GM18511 (cell line): ENCODE data around the gene FAM221B.

Source experiments
- ATAC-seq: cut with Tn5 transposase; IDR thresholded peaks from one replicate; pipeline ENCODE4 v1.9.1; 2021; ENCODE audit warnings: mild to moderate bottlenecking, moderate library complexity; ENCODE audit not compliant: unreplicated experiment

Gene FAM221B

DNA sequence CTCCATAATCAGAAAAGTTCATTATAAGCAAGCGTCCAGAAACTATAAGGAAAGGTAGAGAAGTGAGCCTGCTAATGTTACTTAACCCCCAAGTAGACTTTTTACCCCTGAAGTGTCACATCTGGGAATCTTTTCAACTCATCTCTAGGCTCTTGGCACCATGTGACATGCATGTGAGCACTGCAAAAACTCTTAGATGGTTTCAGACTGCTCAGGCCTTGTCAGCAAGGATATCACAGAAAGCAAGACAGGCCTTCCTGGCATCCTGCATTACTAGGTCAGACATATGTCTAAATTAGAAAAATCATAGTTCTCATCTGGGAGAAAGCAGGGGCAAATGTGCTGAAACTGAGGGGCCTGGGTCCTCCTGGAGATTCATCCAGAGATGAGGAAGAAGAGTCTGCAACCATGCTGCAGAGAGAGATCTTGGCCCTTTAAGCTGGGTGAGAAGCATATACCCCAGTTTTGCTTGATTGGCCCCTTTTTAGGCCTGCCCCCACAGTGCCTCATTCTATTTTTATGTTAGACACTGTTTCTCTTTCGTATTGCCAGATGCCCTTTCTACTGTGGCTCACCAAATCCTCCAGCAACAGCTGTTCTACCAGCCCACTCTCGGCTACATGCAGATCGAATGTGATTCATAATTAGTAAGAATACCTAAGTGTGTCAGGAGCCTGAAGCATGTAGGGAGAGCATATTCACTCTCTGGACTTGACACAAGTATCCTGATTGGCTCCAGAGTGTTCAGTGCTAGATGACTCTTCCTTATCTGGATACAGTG lies 19.4 kb upstream of the FAM221B start:
- ATAC-seq: peak; percentile 93

- no peak for ATAC-seq
Measured at GRCh38 chr9:35845824-35846771, 17.6 kb upstream of the FAM221B start.

GRCh38 chr9:35844628-35845270 lies 16.2 kb upstream of the FAM221B start:
- no peak for ATAC-seq

DNA sequence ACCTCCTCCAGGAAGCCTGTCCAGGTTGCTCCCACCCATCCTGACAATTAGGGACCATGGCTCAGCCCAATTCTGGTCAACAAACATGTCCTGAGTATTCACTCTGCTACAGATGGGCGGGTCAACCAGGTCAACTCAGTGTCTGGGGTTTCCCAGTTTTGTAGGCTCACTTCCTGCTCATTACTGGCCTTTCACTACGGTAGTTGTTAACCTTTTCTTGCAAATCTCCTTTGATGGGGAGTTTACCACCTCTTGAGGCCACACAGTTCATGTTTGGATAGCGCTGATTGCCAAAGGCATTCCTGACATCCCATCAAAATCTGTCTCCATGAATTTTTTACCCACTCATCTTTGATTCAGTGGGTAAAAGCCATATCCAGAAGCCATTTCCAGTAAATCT lies 14.3 kb upstream of the FAM221B start:
- ATAC-seq: no peak

DNA sequence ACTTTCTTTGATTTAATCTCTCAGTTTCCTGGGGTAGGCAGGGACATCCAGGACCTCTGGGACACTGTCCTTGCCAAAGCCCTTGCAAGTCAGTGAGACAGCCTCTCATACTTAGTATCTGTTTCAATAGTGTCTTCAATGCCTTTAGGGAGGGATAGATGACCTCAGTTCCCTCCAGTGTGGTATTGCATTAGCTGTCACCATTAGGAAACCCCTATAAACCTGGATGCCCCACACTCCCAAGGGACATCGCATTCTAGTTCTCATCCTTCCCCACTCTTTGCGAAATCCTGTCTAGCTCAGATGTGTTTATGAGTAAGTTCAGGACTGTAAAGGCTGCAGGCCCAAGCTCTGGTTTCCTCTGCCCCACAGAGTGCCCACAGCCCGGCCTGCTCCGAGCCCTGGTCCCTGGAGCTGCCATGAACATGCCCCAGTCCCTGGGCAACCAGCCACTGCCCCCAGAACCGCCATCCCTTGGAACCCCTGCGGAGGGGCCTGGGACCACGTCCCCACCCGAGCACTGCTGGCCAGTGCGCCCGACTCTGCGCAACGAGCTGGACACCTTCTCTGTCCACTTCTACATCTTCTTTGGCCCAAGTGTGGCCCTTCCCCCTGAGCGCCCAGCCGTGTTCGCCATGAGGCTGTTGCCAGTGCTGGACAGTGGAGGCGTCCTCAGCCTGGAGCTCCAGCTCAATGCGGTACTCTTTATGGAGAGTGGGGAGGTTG lies 13.7 kb upstream of the FAM221B start:
- ATAC-seq: no peak

DNA sequence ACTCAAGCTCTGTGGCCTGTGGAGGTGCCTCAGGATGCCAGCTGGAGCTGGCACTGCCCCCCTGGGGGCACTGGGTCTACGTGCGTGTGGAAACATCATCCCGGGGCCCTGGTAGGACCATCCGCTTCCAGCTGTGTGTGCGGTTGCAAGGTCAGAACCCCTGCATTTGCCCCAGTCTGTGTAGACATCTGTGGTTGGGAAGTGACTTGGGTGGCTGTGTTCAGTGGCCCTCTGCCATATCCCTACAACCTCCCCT lies 13.0 kb upstream of the FAM221B start:
- no peak for ATAC-seq

GRCh38 chr9:35840881-35841644 lies 12.5 kb upstream of the FAM221B start:
- ATAC-seq: no peak

DNA sequence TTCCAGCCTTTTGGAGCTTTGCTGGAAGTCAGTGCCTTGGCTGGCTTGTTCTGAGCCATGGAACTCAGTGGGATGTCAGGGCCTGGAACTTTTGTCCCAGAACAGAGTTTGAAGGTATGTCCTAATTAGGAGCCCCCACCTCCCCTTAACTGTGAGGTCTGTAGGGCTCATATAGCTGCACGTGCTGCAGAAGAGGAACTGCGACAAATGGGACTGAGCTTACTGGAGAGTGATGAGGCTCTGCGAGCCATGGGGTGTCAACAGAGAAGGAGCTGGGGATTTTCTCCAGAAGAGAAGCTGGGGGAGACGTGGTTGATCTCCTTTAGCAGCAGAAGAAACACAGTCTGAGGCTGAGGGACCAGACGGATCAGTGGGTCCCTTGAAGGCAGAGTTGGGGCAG lies 11.4 kb upstream of the FAM221B start:
- ATAC-seq: no peak

DNA sequence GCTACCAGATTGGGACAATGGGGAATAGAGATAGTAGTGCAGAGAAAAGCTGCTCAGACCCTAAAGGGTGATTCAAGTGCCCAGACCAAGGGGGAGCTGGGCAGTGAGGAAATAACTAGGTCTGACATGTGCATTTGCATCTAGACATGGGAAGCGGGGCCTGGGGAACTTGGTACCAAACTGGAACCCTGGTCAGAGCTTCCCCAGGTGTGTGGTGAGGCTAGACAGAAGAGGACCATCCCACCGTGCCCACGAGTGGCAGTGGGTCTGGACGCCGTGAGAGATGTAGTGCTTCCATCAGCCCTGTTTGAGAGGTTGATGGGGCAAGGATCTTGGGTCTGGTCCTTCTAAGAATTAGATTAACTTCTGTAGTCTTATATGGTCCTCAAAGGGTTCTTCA lies 8.1 kb upstream of the FAM221B start:
- ATAC-seq: no peak

DNA sequence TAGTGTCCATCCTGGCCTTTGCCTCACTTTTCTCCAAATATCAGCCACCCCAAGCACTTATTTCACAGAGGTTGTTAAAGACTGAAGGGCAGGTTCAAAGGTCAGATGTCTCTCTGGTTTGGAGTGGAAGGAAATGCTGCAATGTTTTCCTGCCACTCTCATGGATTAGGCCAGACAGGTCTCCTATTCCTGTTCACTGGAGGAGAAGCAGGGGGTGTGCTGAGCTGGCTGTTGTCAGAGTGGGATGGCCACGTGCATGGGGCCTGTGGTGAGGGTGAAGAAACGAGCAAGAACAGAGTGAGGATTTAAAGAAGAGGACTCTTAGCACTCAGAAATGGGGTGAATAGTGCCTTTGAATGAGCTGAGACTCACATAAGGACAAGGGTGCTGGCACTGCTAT lies 7.2 kb upstream of the FAM221B start:
- no peak for ATAC-seq

DNA sequence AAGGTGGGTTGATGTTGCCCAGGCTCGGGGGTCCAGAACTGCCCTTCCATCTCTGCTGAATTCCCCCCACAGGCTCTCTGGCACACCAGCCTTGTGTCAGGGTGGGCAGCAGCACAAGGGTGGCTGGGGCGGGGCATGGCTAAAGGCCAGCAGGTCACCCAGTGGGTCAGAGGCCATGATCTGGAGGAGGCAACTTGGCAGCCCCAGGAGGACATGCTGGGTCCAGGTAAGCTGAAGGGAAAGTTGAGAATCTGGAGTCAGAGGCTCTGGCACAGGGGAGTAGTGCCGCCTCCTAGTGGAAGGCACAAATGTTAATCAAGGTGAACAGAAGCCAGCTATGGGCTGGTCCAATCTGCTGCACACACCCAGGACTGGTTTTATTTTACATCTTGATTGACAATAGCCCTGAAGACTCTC lies 6.7 kb upstream of the FAM221B start:
- no peak for ATAC-seq

DNA sequence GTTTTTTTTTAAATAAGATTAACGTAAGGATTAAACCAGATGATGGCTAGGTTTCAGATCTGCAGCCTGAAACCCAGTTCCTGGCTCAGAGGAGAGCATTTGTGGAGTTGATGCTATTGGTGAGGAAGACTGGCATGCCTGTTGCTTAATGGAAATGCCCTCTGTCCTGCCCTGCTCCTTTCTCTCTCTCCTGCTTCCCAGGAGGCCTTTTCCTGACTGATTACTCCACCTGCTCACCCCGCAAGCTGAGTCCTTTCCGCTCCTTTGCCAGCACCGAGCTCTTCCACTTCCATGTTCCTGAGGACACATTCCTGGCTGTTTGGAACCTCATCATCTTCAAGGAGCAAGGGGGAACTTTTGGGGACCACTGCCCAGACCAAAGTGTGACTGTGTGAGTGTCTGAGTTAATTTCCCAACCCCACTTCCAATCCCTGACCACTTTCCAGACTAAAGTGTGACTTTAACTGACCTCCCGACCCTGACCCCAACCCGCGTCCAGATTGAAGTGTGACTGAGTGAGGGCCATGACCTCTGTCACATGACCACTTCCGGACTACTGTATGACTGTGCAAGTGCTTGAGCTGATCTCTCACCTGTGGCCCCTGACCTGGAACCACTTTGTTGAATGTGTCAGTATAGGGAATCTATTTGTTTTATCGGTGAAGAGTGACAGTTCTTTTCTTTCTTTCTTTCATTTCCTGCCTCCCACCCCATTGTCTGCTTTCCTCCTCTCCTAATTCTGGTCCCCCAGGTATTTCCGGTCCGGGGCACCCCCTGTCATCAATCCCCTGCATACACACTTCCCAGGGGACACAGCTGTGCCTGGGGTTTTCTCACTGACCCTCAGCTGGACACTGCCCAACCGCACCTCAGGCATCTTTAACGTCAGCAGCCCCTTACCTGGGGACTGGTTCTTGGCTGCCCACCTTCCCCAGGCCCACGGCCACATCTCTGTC lies 6.0 kb upstream of the FAM221B start:
- ATAC-seq: no peak

DNA sequence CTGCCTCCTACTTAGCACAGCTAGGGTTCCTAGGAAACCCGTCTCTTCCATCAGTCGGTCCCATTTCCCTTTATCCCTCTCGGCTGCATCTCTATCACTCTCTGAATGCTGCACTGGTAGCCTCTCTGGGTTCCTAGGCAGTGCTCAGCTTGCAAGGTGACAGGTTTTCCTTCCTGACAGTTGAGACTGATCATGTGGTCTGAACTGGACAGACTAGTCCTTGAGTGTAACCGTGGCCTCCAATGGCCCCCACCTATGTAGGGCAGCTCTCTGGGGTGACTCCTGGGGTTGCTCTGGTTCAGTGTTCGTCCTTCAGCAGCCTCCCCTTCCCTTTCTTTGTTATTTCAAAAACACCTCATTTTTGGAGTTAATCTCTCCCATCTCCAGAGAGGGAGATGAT lies 4.3 kb upstream of the FAM221B start:
- no peak for ATAC-seq

- no peak for ATAC-seq
Measured at GRCh38 chr9:35831040-35831439, 2.5 kb upstream of the FAM221B start.

DNA sequence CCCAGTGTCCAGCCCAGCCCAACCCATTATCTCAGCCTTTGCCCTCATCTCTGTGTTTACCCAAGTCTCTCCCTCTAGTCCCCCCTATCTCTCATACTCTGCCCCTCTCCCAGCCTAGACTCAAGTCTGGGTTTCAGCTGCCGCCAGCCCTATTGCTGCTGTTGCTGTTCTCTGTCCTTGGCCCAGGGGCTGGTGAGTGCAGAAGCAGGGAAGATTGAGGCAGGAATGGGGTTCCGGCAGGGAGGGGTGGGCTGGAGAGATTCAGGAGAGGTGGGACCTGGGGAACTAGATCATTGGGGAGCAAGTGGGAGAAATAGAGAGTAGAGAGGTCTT lies 1.2 kb upstream of the FAM221B start:
- ATAC-seq: no peak

- ATAC-seq: peak; percentile 80
Measured at GRCh38 chr9:35829084-35829763, 692 bp upstream of the FAM221B start, which contains the start of gene TMEM8B. TMEM8B (plus strand) TSS chr9:35829228; CDS start chr9:35829448, 220 bp downstream.

GRCh38 chr9:35827486-35827885 lies 1.0 kb downstream of the FAM221B start:
- no peak for ATAC-seq

DNA sequence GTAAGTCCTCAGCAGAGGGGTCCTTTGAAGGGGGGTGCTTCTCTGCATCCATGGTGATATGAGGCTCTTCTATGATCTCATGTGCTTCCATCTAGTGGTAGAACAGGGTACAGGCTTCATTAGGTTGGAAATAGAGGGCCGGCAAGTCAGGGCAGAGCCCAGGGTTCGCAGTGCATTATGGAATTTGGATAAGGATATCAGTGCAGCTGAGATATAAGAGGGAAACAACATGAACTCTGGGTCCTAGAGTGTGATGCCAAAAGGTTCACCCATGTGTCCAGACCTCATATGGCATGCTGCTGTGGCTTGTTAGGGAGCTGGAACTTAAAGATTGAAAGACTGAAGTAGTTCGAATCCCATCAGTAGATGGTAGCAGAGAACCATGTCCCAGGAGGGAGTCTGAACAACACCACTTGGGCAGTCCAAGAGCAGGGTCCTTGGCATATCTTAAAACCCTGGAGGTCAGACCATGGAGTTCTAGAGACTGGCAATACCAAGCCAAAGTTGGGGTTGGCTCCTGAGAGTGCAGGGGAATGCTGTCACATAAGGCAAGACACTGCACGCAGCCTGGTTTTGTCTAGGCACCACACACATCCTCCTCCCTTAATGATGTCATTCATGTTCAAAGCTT lies 2.3 kb downstream of the FAM221B start:
- peak; percentile 71 for ATAC-seq
